Measurements from ENCODE around the gene HTRA3.
A peak's percentile ranks its signal among the peaks of the same experiment; 100 is the strongest.

Gene HTRA3

DNA sequence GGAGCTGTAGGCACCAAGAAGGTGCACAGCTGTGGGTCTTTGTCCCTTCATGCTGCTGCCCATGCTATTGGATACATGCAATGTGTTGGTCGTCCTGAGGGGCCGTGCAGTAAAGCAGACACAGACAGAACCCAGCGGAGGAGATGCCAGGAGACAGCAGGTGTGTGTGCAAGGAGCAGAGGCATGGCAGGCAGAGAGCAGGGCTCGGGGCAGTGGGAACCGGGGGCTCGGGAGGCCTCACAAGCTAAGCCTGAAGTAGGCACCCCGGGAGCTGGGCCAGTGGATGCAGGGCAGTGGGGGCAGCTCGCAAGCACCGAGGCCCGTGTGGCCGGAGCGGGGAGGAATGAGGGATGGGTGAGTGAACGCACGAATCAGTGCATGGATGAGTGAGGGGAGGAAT is 13.2 kb downstream of the HTRA3 start:
- DNase-seq: no peak

DNA sequence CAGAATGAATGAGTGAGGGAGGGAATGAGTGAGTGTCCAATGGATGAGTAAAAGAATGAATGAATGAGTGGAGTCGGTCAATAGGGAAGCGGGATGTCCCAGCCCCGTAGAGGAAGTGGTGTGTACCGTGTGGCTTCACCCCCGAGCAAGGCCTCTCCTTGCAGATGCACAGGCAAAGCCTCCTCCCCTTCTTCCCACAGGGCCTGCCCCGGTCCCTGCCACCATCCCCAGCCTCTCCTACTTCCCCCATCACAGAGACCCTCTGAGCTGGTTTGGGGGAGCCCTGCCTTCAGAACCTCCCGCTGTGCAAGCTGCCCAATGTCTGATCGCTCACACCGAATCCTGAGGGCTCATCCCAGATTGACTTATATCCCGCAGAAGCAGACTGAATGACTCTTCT is 13.6 kb downstream of the HTRA3 start:
- DNase-seq: peak; percentile 81

DNA sequence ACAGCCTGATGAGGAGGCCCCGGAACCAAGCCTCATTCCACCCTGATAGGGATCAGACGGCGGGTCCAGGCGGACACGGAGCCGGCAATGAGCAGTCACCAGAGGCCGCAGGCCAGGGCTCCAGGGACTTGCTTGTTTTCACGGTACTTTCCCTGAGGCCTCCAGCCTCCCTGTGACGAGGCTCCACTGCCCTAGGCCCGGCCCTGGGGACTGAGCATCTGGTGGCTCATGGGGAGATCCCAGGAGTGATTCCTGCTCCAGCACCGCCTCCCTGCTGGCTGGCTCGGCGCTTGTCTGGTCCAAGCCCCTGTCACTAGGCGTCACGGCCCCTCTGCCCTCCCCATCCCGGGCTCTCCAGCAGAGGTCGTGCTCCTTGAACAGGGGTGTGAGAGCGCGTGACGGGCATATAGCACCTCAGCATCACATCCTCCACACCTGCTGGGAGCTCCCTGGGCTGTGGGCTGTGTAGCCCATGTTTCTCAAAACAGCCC is 14.1 kb downstream of the HTRA3 start:
- DNase-seq: no peak

DNA sequence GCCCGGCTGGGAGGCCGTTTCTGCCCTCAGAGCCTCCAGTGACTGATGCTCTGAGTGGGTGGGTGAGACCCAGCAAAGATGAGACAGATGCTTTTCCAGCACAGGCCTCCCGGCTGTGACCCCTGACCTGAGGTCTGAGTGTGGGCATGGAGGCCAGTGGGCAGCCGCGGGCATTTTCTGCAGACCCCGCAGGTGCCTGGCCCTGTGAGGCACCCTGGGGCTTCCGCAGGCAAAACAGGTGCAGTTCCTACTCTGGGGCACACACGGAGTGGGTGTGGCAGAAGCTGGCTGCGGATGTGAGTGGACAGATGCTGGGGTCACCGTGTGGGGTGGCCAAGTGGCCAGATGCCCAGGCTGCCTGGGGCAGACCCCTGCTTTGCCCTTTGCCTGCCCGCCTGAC is 14.8 kb downstream of the HTRA3 start:
- no peak for DNase-seq

DNA sequence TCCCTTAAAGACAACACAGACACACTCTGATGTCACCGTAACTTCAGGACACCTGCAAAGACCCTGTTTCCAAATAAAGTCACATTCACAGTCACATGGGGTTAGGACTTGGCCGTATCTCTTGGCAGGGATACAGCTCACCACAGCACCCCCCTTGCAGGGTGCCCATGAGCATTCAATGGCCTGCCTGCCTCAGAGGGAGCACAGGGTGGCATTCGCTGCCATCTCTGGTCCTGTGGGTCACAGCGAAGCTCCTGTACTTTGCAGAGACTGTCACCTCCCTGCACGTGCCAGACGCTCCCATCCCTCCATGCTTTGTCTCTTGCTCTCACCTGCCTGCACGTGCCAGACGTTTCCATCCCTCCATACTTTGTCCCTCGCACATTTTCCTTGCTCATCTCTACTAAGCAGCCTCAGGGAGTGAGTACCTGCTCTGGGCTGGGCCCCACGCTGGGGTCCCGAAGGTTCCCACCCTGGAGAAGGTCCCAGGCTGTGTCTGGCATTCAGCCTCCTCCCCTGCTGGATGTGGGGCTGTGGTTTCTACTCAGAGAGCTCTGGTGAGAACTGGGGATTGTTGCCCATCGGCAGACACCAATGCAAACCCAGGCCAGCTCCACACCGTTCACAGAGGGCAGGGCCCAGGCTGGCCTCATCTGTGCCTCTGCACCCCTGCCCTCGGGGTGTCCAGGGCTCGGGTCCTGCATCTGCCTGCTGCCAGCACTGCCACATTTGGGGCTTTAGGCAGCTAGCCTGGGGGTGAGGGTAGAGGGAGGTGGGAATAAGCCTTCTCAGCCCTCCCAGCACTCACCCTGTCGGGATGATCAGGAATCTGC is 15.8 kb downstream of the HTRA3 start:
- no peak for DNase-seq

DNA sequence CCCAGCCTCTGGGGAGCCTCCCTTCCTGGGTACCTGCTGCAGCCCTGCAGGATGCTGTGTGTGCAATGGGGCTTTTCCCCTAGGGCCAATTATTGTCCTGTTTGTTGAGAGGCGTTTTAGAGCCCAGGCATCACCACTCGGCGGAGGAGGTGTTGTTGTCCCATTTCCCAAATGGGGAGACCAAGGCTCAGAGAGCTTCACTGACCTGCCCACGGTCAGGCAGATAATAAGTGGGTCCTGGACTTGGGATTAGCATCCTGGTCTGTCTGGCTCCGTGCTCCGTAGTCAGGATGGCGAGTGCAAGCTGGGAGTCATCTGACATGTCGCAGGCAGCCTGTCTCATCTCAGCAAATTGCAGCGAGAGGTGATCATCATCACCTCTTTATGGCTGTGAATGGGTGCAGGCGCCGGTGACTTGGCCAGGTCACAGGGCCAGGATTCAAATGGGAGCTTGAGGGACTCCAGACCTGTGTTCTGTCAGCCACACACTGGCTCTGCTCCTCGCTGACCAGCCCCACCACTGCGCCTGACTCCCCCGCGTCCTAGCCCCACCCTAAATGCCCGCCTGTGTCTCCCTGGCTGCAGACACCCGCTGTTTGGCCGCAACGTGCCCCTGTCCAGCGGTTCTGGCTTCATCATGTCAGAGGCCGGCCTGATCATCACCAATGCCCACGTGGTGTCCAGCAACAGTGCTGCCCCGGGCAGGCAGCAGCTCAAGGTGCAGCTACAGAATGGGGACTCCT is 16.6 kb downstream of the HTRA3 start:
- no peak for DNase-seq

DNA sequence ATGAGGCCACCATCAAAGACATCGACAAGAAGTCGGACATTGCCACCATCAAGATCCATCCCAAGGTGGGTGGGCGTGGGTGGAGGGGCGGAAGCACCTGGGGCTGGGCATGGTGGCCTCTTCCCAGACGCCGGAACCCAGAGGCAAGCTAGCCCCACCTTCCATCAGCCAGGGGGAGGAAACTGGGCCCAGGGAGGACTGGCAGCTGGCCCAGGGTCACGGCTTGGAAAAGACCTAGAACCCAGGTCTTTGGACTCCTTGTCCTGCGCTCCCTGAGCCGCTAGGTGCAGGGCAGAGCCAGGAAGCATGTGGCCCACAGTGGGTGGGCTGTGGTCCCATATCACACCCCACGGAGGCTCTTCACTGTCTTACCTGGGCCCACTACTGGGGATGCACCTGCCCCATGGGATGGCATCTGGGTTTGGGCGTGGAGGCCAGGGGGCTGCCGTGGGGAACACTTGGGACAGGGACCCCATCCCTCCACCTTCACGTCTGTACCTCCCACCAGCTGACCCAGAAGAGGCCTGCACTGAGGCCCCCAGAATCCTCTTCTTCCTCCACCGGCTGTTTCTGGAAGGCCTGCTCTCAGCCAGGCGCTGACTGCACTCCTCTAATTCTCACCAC is 17.3 kb downstream of the HTRA3 start:
- DNase-seq: no peak

DNA sequence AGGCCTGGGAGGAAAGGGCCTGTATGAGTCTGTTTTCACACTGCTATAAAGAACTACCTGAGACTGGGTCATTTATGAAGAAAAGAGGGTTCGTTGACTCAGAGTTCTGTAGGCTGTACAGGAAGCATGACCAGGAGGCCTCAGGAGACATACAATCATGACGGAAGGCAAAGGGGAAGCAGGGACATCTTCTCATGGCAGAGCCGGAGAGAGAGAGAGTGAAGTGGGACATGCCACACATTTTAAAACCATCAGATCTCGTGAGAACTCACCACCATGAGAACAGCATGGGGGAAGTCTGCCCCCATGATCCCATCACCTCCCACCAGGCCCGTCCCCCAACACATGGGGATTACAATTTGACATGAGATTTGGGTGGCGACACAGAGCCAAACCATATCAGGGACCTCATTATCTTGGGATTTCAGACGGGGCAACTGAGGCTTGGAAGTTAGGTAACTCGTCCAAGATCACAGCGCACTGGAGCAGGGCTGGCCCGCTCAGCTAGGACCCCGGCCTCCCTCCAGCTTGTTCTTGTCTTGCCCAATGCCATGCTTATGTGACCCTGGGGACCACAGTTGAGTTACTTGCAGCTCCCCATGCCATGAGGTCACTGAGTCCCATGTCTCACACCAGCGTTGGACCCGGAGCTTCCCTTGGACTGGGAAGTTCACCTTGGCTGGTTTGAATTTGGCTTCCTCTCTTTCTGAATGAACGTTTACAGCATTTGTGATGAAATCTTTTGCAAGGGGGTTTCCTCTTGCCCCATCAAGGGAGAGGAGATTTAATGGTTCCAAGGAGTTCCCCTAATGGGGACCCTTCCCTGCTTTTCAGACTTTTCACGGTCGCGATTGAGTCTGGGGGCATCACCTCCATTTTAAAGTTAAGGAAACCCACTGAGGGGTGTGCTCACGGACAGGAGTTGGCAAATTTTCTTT is 18.1 kb downstream of the HTRA3 start:
- DNase-seq: no peak

DNA sequence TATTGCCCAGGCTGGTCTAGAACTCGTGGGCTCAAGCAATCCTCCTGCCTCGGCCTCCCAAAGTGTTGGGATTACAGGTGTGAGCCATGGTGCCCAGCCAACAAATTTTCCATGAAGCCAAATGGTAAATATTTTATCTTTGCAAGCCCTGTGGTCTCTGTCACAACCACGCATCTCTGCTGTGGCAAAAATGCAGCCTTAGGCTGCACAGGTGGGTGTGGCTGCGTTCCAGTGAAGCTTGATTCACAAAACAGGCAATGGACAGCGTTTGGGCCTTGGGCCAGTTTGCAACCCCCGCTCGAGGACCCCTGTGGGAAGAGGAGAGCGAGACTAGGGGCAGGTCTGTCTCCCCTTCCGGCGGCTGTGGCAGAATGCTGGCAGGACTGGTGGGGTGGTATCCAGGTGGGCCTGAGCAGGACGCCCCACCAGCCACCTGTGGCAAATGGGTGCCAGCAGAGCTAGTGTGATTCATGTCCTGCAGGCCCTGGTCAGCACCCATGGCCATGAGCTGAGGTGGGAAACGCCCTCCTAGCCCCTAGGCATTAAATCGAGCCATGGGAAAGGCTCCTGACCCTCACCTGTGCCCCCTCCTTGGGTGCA is 19.7 kb downstream of the HTRA3 start:
- no peak for DNase-seq

DNA sequence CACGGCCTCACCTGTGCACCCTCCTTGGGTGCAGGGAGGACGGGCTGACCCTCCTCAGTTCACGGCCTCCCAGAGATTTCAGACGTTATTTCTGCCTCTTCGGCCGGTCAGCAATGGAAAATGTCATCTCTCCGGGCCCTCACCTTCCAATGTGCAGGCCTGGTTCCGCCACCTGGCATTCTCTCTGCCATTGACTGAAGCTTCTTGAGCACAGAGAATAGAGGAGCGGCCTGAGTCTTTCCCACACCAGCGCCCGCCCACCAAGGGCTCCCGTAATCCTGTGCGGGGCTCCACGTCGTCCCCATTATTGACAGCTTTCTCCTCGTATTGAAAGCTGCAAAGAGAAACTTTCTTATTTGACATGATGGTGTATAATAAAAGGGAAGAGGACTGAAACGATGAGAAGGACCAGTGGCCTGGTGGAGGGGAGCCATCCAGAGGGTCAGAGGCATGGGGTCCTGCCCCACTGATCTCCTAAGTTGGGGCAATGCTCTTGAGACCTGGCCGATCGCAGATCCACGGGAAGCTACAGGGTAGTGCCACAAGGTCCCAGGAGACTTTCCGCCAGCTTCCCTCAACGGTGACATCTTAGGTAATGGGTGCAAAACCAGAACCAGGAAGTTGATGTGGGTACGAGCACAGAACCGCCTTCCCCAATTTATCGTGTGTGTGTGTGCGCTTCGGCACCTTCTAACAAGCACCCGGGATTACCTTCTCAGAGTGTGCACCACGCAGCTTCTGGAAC is 20.6 kb downstream of the HTRA3 start:
- DNase-seq: no peak

DNA sequence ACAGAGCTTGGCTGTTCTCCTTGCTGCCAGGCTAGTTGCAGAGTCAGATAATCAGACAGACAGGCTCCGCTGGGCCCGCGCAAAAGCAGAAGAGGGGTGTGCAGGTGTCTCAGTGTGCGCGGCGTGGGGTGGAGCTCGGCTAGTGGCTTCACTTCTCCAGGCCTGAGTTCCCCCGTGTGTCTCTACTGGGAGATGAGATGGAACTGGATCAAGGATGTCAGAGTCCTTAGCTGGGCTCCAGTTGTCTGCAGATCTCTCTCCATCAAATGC is 21.1 kb downstream of the HTRA3 start:
- DNase-seq: no peak

DNA sequence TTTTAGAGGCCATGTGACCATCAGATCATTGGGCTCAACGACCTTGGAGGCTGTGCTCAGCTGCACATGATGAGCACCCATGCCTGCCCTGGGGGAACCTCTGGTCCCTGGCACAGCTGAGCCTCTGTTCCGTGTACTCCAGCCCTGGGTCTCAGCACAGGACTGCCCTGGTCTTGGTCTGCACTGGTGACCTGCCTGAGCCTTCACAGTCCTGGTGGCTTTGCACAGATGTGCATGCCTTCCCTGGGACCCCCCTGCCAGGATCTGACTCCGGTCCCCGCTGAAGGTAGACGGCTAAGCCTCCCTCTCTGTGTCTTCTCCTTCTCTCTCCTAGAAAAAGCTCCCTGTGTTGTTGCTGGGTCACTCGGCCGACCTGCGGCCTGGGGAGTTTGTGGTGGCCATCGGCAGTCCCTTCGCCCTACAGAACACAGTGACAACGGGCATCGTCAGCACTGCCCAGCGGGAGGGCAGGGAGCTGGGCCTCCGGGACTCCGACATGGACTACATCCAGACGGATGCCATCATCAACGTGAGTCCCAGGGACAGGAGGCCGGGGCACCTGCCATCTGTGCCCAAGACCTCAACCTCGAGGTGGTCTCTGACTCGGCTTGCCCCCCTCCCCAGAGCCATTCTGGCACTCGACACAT is 21.6 kb downstream of the HTRA3 start:
- no peak for DNase-seq

DNA sequence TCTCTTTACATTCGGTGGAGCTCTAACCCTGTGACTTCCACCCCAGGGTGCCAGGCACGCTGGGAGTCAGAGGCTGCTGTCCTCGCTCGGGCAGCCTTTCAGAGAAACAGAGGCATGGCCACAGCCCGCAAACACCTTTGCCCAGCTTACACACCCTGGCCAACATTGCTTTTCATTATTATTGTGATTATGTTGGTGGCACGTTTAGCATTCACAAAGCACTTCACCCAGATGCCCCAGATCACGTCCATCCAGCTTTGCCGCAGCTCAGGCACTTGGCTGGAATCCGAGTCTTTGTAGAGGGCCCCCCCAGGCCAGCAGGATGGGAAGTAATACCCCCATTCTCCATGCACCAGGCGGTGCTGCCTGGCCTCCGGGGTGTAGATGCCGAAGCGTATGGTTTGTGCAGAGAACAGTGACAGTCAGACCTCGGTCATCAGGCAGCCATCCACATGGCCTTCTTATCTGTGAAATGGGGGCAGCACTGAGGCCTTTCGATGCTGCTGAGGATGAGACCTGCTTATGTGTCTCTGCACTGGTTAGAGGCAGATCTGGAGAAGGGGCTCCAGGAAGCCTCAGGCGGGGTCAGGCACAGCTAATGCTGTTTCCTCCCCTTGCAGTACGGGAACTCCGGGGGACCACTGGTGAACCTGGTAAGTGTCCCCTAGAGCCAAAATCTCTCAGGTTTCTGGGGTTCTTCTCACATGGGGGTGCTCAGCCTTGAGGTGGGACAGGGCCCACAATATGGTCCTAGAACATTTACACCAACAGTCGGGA is 22.3 kb downstream of the HTRA3 start:
- no peak for DNase-seq

DNA sequence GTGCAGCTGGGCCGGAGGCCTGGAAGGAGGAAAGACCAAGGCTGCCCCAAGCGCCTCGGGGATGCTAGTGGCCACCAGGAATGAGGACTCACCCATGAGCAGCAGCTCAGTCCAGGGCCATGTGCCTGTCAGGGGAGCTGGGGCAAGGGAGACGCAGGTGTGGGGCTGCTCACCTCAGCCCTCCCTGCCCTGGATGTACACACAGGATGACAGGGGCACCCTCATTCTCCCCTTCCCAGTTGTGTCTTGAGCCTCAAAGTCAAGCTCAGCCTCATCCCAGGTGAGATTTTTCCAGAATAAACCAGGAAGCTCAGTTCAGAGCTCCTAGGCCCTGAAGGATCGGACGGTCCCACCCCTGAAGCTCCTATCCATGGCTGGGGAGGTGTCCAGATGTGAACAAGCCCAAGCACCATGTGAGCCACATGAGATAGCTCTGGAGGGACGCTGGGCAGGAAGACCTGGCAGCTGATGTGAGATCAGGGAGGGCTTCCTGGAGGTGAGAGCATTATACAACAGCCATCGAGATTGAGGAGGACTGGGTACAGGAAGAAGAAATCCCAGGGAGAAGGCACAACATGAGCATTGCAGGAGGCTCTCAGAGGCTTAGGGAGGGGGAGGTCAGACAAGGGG is 23.0 kb downstream of the HTRA3 start:
- no peak for DNase-seq

DNA sequence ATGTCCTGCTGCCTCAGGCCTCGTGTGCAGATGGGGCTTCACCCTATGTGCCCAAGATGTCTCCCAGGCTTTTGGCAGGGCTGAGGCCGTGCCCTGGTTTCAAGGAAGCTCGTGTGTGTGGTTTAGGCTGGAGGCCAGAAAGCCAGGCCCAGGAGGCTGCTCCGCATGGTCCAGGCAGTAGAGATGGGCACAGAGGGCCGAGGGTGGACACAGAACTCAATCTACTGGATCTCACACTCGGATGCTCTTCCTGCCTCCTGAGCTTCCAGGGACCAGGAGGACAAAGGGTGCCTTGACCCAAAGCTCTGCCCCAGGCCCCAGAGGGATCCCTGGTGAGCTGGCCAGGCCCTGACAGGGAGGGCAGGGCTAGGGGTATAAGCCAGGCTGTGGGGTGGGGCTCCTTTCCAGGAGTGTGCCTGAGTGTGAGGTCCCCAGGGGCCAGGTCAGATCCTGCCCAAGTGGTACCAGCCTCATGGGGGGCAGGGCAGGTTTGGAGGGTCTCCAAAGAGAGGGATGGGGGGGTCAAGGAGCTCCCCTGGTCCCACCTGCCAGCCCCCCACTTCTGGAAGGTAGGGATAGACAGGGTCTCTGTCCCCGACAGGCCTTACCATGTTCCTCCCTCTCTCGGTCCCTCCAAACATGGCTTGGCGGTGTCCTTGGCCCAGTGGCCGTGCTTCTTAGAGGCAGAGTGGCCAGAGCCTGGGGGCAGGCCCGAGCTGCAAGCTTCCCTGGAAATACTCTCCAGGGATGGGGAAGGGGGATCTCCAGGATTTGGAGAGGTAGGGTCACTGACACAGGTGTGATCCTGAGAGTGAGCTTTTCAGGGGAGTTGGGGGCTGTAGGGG is 23.8 kb downstream of the HTRA3 start:
- DNase-seq: no peak

DNA sequence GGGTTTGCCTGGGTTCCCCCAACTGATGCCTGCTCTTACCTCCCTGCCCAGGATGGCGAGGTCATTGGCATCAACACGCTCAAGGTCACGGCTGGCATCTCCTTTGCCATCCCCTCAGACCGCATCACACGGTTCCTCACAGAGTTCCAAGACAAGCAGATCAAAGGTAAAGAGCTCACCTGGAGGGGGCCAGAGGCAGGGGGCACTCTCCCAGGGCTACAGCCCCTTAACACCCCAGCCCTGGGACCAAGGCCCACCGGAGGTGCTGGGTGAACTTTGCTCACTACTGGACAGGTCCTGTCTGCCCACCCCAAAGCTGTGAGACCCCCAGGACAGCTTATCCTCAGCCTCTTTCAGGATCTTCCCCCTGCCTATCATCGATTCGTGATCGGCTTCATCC is 24.5 kb downstream of the HTRA3 start:
- DNase-seq: no peak

DNA sequence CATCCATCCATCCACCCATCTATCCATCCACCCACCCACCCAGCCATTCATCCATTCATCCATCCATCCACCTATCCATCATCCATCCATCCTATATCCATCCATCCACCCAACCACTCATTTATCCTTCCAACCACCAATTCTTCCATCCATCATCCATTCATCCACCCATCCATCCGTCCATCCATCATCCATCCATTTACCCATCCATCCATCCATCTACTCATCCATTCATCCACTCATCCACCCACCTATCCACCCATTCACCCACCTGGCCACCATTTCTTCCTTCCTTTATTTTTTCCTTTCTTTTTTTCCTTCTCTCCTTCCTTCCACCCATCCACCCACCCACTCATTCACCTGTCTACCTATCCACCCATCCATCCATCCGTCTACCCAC is 25.2 kb downstream of the HTRA3 start:
- no peak for DNase-seq

DNA sequence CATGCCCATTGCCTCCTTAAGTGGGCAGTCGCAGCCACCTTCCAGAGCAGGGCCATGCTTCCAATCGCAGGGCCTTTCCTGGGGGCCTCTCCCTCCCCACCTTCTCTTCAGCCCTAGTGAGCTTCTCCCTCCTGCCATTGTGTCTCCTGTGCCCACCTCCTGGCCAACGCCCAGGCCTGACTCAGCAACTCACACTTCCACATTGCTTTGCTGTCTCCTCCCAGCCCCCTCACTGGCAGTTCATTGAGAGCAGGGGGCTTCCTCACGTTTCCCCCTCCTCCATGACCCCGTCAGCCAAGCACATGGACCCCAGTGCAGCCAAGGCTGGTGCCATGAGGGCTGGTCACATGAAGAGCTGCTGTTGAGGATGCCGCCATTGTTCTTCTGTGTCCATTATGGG is 25.9 kb downstream of the HTRA3 start:
- no peak for DNase-seq

DNA sequence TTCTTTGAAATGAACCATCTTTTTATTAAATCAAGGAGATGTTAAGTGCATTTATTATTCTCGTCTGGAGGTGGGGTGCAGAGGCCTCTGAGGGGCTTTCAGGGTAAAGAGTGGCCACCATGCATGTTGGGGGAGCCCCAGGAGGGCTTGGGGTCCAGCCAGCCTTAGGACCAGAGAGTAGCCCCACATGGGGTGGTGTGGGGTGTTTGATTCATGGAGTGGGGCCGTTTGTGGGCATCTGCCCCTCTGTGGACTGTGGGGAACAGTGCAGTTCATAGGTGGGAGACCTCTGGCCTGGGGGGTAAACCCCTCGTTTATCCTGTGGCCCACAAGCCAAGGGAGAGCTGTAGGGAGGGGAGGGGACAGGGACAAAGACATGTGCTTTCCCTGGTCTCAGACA is 26.9 kb downstream of the HTRA3 start:
- no peak for DNase-seq
